CD8-positive, alpha-beta memory T cell (primary cell): ENCODE measurements around the gene IL10RB. TPM values are rescaled to one million over a fixed set of nuclear protein-coding genes. Genes with fewer than 3 reads are reported as not detected.

Experiments
- CTCF ChIA-PET: fragments of 350-600 bp; sonication (Branson Sonifier 250); formaldehyde crosslinking; loops from one replicate; lab custom pipeline; 2021; ENCODE audit warnings: antibody characterized with exemption; lab: Charles Lee
- POLR2A ChIA-PET: fragments of 350-600 bp; sonication (Branson Sonifier 250); formaldehyde crosslinking; loops from one replicate; lab custom pipeline; 2021; ENCODE audit warnings: antibody characterized with exemption; lab: Charles Lee
- DNase-seq, 5 donors: peaks; one replicate each; pipeline versions ENCODE4 v3.0.0 to v3.0.0-alpha.2; 2020 to 2022; ENCODE audit warnings: mixed read lengths in 1 of 5
- H3K27ac ChIP-seq: one replicate; pipeline ENCODE4 v1.7.0; 2013; ENCODE audit warnings: low read depth, mild to moderate bottlenecking, low read length, moderate library complexity
- H3K27me3 ChIP-seq: 2 replicates; pipeline ENCODE4 v1.7.0; 2013; ENCODE audit warnings: low read length, mild to moderate bottlenecking; ENCODE audit not compliant: insufficient read depth, poor library complexity, severe bottlenecking
- H3K36me3 ChIP-seq: 2 replicates; pipeline ENCODE4 v1.7.0; 2013; ENCODE audit warnings: mild to moderate bottlenecking, low read length, moderate library complexity; ENCODE audit not compliant: insufficient read depth
- H3K4me1 ChIP-seq: 2 replicates; pipeline ENCODE4 v1.7.0; 2013; ENCODE audit warnings: mild to moderate bottlenecking, low read length, moderate library complexity; ENCODE audit not compliant: insufficient read depth
- H3K4me3 ChIP-seq: 2 replicates; pipeline ENCODE4 v1.7.0; 2013; ENCODE audit warnings: mild to moderate bottlenecking, low read length
- H3K9me3 ChIP-seq: 2 replicates; pipeline ENCODE4 v1.7.0; 2013; ENCODE audit warnings: mild to moderate bottlenecking, low read length
- H3K27ac Mint-ChIP-seq, 8 donors: one replicate each; pipeline ENCODE4 v1.8.0; 2020 to 2021; ENCODE audit warnings: mixed read lengths in 8 of 8, mild to moderate bottlenecking in 6 of 8, inconsistent platforms in 3 of 8, moderate library complexity in 3 of 8
- H3K27me3 Mint-ChIP-seq, 2 donors: one replicate each; pipeline ENCODE4 v1.8.0; 2020 to 2021; ENCODE audit warnings: mixed read lengths in 2 of 2, mild to moderate bottlenecking in 1 of 2, moderate library complexity in 1 of 2
- H3K36me3 Mint-ChIP-seq, 3 donors: one replicate each; pipeline ENCODE4 v1.8.0; 2020 to 2021; ENCODE audit warnings: mixed read lengths in 3 of 3, inconsistent platforms in 1 of 3, mild to moderate bottlenecking in 1 of 3
- H3K4me1 Mint-ChIP-seq, 3 donors: one replicate each; pipeline ENCODE4 v1.8.0; 2020 to 2021; ENCODE audit warnings: mixed read lengths in 3 of 3, inconsistent platforms in 1 of 3, mild to moderate bottlenecking in 1 of 3
- H3K4me3 Mint-ChIP-seq, 7 donors: one replicate each; pipeline ENCODE4 v1.8.0; 2020 to 2021; ENCODE audit warnings: mixed read lengths in 7 of 7, mild to moderate bottlenecking in 6 of 7, moderate library complexity in 4 of 7, inconsistent platforms in 2 of 7
- H3K9me3 Mint-ChIP-seq, 5 donors: one replicate each; pipeline ENCODE4 v1.8.0; 2020 to 2022; ENCODE audit warnings: mixed read lengths in 5 of 5, mild to moderate bottlenecking in 3 of 5, moderate library complexity in 2 of 5, inconsistent platforms in 1 of 5
- polyA plus RNA-seq: library from polyadenylated mRNA; unstranded; fragments of 300-500 nt; fragmentation: Illumina TruSeq; gene quantifications from one replicate; pipeline ENCODE4 v1.2.3, GENCODE V29; 2021
- total RNA-seq, 2 experiments: library from RNA; stranded (reverse); gene quantifications; one replicate each; pipeline ENCODE4 v1.2.3, GENCODE V29; 2021

IL10RB gene
- total and polyA plus RNA-seq, 3 experiments from 2014 or later: 23.4 to 51.4 (median 25.3) TPM

- Mint-ChIP-seq H3K36me3 (peaks cover 0 to 74% (median 19%) of the 10 kb centered on the region in 3 donors), H3K4me3 (peak overlapping the region; percentile 95 to 99 (median 98)), H3K27me3 (no peaks in the 10 kb centered on the region), H3K27ac (peak overlapping the region; percentile 69 to 98 (median 93)), H3K4me1 (peaks cover 55 to 79% (median 71%) of the 10 kb centered on the region in 3 donors), H3K9me3 (no peaks in the 10 kb centered on the region)
- CTCF ChIA-PET: interaction anchor here (0.7 to 2.5 kb wide), 6 partner anchors 57 to 178 kb away, joined by 3 to 7 read pairs (median 6); partner anchors contain the start of gene IFNAR1
- no peak for DNase-seq
- Histone ChIP-seq H3K27ac (peak overlapping the region; percentile 67), H3K27me3 (no peaks in the 10 kb centered on the region), H3K4me3 (peak overlapping the region; percentile 76), H3K4me1 (peaks cover 35% of the 10 kb centered on the region), H3K9me3 (no peaks in the 10 kb centered on the region), H3K36me3 (no peaks in the 10 kb centered on the region)
- POLR2A ChIA-PET: interaction anchor here (1.4 to 1.9 kb wide), 2 partner anchors 28 to 67 kb away, joined by 4 to 7 read pairs; no protein-coding TSS in a partner anchor
Measured at GRCh38 chr21:33267250-33267649, 1.1 kb downstream of the IL10RB start.

DNA sequence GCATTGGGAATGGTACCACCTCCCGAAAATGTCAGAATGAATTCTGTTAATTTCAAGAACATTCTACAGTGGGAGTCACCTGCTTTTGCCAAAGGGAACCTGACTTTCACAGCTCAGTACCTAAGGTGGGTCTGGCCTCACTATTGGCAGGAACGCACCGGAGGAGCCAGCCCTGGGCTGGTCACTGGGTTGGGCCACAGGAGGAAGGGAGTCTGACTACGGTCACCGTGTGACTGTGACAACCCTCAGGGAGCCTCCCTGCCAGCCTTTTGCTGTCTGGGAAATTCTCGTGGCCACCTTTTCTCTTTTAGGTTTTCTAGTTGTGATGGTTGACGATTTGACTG, 2.2 kb downstream of the IL10RB start:
- H3K4me3 Mint-ChIP-seq: peak overlapping the region; percentile 72 to 98 (median 96)
- Histone ChIP-seq H3K36me3 (no peaks in the 10 kb centered on the region), H3K27ac (no peak overlapping the region), H3K4me3 (no peak overlapping the region), H3K9me3 (no peaks in the 10 kb centered on the region), H3K4me1 (peaks cover 33% of the 10 kb centered on the region), H3K27me3 (no peaks in the 10 kb centered on the region)
- DNase-seq: no peak
- CTCF ChIA-PET: interaction anchor here (1.8 to 2.5 kb wide), 4 partner anchors 57 to 177 kb away, joined by 4 to 7 read pairs (median 7); partner anchors contain the start of gene IFNAR1
- POLR2A ChIA-PET: interaction anchor here (0.6 kb wide), 1 partner anchor 63 kb away, joined by 6 read pairs; no protein-coding TSS in a partner anchor
- peaks cover 0 to 71% (median 15%) of the 10 kb centered on the region in 3 donors for H3K36me3 Mint-ChIP-seq
- peaks cover 52 to 76% (median 71%) of the 10 kb centered on the region in 3 donors for H3K4me1 Mint-ChIP-seq
- peak overlapping the region; percentile 61 to 98 (median 82) for H3K27ac Mint-ChIP-seq
- H3K9me3 Mint-ChIP-seq: no peaks in the 10 kb centered on the region
- H3K27me3 Mint-ChIP-seq: no peaks in the 10 kb centered on the region

DNA sequence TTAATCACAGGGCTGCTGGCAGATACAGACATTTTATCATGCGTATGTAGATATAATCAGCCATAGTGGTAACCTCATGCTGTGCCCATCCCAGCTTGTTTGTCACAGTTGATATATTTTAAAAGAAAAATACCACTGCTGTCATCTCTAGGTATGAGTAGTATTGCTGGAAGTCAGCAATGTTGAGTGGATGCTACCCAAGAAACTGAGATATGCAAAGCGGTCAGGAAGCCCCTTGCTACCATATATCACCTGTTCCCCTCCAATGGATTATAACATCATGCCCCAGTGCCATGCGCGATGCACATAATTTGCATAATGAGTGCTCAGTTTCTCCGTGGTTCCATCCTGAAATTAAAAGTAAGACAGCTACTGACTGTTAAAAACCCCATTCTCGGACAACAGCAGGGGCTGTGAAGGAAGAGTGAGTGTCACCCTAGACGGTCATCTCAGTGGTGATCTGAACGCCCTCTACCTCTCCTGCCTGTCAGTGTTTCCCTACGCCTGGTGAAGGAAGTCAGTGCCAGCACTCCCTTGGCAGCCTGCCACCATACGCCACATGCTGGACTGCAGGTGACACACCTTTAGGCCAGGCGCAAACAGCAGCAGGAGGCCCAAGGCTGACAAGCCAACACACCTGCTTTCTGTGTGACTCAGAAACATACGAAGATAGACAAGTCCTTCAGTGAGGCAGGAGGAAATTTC, 2.7 kb downstream of the IL10RB start:
- H3K9me3 ChIP-seq: no peaks in the 10 kb centered on the region
- H3K27me3 ChIP-seq: no peaks in the 10 kb centered on the region
- ChIA-PET CTCF (interaction anchor here (0.7 to 1.9 kb wide), 2 partner anchors 56 to 161 kb away, joined by 4 to 7 read pairs; partner anchors contain the start of gene IFNAR1), POLR2A (no interaction called here)
- peak overlapping the region in 6 of 7 donors; percentile 27 to 98 (median 86) for H3K4me3 Mint-ChIP-seq
- peaks cover 0 to 72% (median 19%) of the 10 kb centered on the region in 3 donors for H3K36me3 Mint-ChIP-seq
- H3K27ac ChIP-seq: no peak overlapping the region
- peak overlapping the region; percentile 37 to 96 (median 82) for H3K27ac Mint-ChIP-seq
- H3K27me3 Mint-ChIP-seq: no peaks in the 10 kb centered on the region
- H3K9me3 Mint-ChIP-seq: no peaks in the 10 kb centered on the region
- H3K4me1 Mint-ChIP-seq: peaks cover 52 to 79% (median 74%) of the 10 kb centered on the region in 3 donors
- H3K4me3 ChIP-seq: no peak overlapping the region
- H3K4me1 ChIP-seq: peaks cover 33% of the 10 kb centered on the region
- no peaks in the 10 kb centered on the region for H3K36me3 ChIP-seq
- DNase-seq: peak in 1 of 5 donors; percentile 17

- Histone ChIP-seq H3K4me3 (no peak overlapping the region), H3K36me3 (no peaks in the 10 kb centered on the region), H3K4me1 (peaks cover 26% of the 10 kb centered on the region), H3K9me3 (no peaks in the 10 kb centered on the region), H3K27ac (no peak overlapping the region), H3K27me3 (no peaks in the 10 kb centered on the region)
- peak overlapping the region in 1 of 8 donors; percentile 29 for H3K27ac Mint-ChIP-seq
- no peaks in the 10 kb centered on the region for H3K27me3 Mint-ChIP-seq
- ChIA-PET CTCF (interaction anchor here (1.1 kb wide), 1 partner anchor 71 kb away, joined by 4 read pairs; no protein-coding TSS in a partner anchor), POLR2A (no interaction called here)
- H3K36me3 Mint-ChIP-seq: peaks cover 0 to 74% (median 24%) of the 10 kb centered on the region in 3 donors
- peaks cover 42 to 73% (median 65%) of the 10 kb centered on the region in 3 donors for H3K4me1 Mint-ChIP-seq
- H3K4me3 Mint-ChIP-seq: peak overlapping the region in 1 of 7 donors; percentile 9
- no peaks in the 10 kb centered on the region for H3K9me3 Mint-ChIP-seq
- no peak for DNase-seq
Measured at GRCh38 chr21:33270986-33271385, 4.8 kb downstream of the IL10RB start.

GRCh38 chr21:33273044-33273443, 6.9 kb downstream of the IL10RB start:
- no peak overlapping the region for H3K27ac ChIP-seq
- peaks cover 13% of the 10 kb centered on the region for H3K4me1 ChIP-seq
- no peaks in the 10 kb centered on the region for H3K27me3 ChIP-seq
- no peaks in the 10 kb centered on the region for H3K9me3 Mint-ChIP-seq
- H3K4me1 Mint-ChIP-seq: peaks cover 27 to 59% (median 53%) of the 10 kb centered on the region in 3 donors
- H3K9me3 ChIP-seq: no peaks in the 10 kb centered on the region
- DNase-seq: no peak
- ChIA-PET CTCF (interaction anchor here (1.4 to 1.9 kb wide), 2 partner anchors 10 to 52 kb away, joined by 3 to 4 read pairs; partner anchors contain the start of gene IFNAR1), POLR2A (no interaction called here)
- H3K4me3 Mint-ChIP-seq: no peak overlapping the region
- H3K36me3 Mint-ChIP-seq: peaks cover 9 to 78% (median 27%) of the 10 kb centered on the region in 3 donors
- H3K27ac Mint-ChIP-seq: peak overlapping the region in 2 of 8 donors; percentile 1 to 63
- H3K36me3 ChIP-seq: no peaks in the 10 kb centered on the region
- no peak overlapping the region for H3K4me3 ChIP-seq
- no peaks in the 10 kb centered on the region for H3K27me3 Mint-ChIP-seq

GRCh38 chr21:33278721-33279120, 12.6 kb downstream of the IL10RB start:
- Histone ChIP-seq H3K27ac (no peak overlapping the region), H3K4me1 (no peaks in the 10 kb centered on the region), H3K4me3 (no peak overlapping the region), H3K9me3 (no peaks in the 10 kb centered on the region), H3K36me3 (peaks cover 29% of the 10 kb centered on the region), H3K27me3 (no peaks in the 10 kb centered on the region)
- H3K27ac Mint-ChIP-seq: no peak overlapping the region
- peaks cover 24 to 88% (median 25%) of the 10 kb centered on the region in 3 donors for H3K36me3 Mint-ChIP-seq
- POLR2A ChIA-PET: interaction anchor here (0.6 kb wide), 1 partner anchor 13 kb away, joined by 3 read pairs; the partner anchor contains the start of gene IL10RB
- DNase-seq: no peak
- H3K9me3 Mint-ChIP-seq: no peaks in the 10 kb centered on the region
- no peak overlapping the region for H3K4me3 Mint-ChIP-seq
- H3K27me3 Mint-ChIP-seq: no peaks in the 10 kb centered on the region
- peaks cover 3 to 22% (median 12%) of the 10 kb centered on the region in 3 donors for H3K4me1 Mint-ChIP-seq
- CTCF ChIA-PET: interaction anchor here (1.1 kb wide), 1 partner anchor 19 kb away, joined by 3 read pairs; no protein-coding TSS in a partner anchor

GRCh38 chr21:33279330-33279820, 13.2 kb downstream of the IL10RB start:
- Histone ChIP-seq H3K9me3 (no peaks in the 10 kb centered on the region), H3K27ac (no peak overlapping the region), H3K27me3 (no peaks in the 10 kb centered on the region), H3K4me3 (no peak overlapping the region), H3K4me1 (no peaks in the 10 kb centered on the region), H3K36me3 (peaks cover 33% of the 10 kb centered on the region)
- ChIA-PET POLR2A (no interaction called here), CTCF (interaction anchor here (1.1 kb wide), 1 partner anchor 18 kb away, joined by 3 read pairs; no protein-coding TSS in a partner anchor)
- H3K36me3 Mint-ChIP-seq: peaks cover 24 to 88% (median 26%) of the 10 kb centered on the region in 3 donors
- H3K4me1 Mint-ChIP-seq: peaks cover 3 to 16% (median 10%) of the 10 kb centered on the region in 3 donors
- H3K4me3 Mint-ChIP-seq: no peak overlapping the region
- no peaks in the 10 kb centered on the region for H3K27me3 Mint-ChIP-seq
- H3K9me3 Mint-ChIP-seq: no peaks in the 10 kb centered on the region
- DNase-seq: no peak
- peak overlapping the region in 1 of 8 donors; percentile 30 for H3K27ac Mint-ChIP-seq
